H9 (cell line): Measurements from ENCODE around the gene DPYSL3. TPM values are rescaled to one million over a fixed set of nuclear protein-coding genes. Genes with fewer than 3 reads are reported as not detected.
A peak's percentile ranks its signal among the peaks of the same experiment; 100 is the strongest.

Experiments used
- DNase-seq: peaks from one replicate; pipeline ENCODE4 v3.0.0-alpha.2; 2017
- H2AFZ ChIP-seq: one replicate; pipeline ENCODE4 v1.6.1; 2013; ENCODE audit warnings: mild to moderate bottlenecking, low read length, control low read depth, moderate library complexity
- H2AK5ac ChIP-seq: 2 replicates; pipeline ENCODE4 v1.6.1; 2013; ENCODE audit warnings: low read length, control low read depth, mixed read lengths; ENCODE audit not compliant: insufficient read length
- H2BK120ac ChIP-seq: one replicate; pipeline ENCODE4 v1.6.1; 2013; ENCODE audit warnings: low read depth, mild to moderate bottlenecking, low read length, control low read depth, inconsistent platforms; ENCODE audit not compliant: poor library complexity, severe bottlenecking
- H2BK12ac ChIP-seq: 2 replicates; pipeline ENCODE4 v1.6.1; 2013; ENCODE audit warnings: low read length, control low read depth, mixed read lengths, low read depth; ENCODE audit not compliant: insufficient read length
- H2BK15ac ChIP-seq: 2 replicates; pipeline ENCODE4 v1.6.1; 2013; ENCODE audit warnings: low read depth, low read length, control low read depth
- H2BK20ac ChIP-seq: one replicate; pipeline ENCODE4 v1.6.1; 2013; ENCODE audit warnings: low read depth, mild to moderate bottlenecking, low read length, control low read depth, inconsistent platforms; ENCODE audit not compliant: poor library complexity, severe bottlenecking
- H2BK5ac ChIP-seq: 2 replicates; pipeline ENCODE4 v1.6.1; 2013; ENCODE audit warnings: low read length, control low read depth, mixed read lengths; ENCODE audit not compliant: insufficient read length
- H3K14ac ChIP-seq: 2 replicates; pipeline ENCODE4 v1.6.1; 2013; ENCODE audit warnings: low read length, control low read depth; ENCODE audit not compliant: insufficient read depth
- H3K18ac ChIP-seq: 2 replicates; pipeline ENCODE4 v1.6.1; 2013; ENCODE audit warnings: low read depth, mild to moderate bottlenecking, mixed read lengths, low read length, control low read depth; ENCODE audit not compliant: insufficient read length
- H3K23ac ChIP-seq: 2 replicates; pipeline ENCODE4 v1.6.1; 2013; ENCODE audit warnings: low read length, control low read depth, mixed read lengths, low read depth; ENCODE audit not compliant: insufficient read length
- H3K23me2 ChIP-seq: 2 replicates; pipeline ENCODE4 v1.6.1; 2013; ENCODE audit warnings: low read depth, mild to moderate bottlenecking, mixed read lengths, low read length, control low read depth; ENCODE audit not compliant: insufficient read length, poor library complexity, severe bottlenecking
- H3K27ac ChIP-seq: 2 replicates; pipeline ENCODE4 v1.5.1; 2013; ENCODE audit warnings: low read length, control low read depth, mixed read lengths, low read depth; ENCODE audit not compliant: insufficient read length
- H3K27me3 ChIP-seq: 2 replicates; pipeline ENCODE4 v1.6.1; 2013; ENCODE audit warnings: low read length, control low read depth, inconsistent platforms; ENCODE audit not compliant: insufficient read depth
- H3K4ac ChIP-seq: 2 replicates; pipeline ENCODE4 v1.6.1; 2013; ENCODE audit warnings: low read depth, mild to moderate bottlenecking, control low read depth, inconsistent platforms, low read length, moderate library complexity
- H3K4me1 ChIP-seq: 2 replicates; pipeline ENCODE4 v1.6.1; 2013; ENCODE audit warnings: low read length, control low read depth, inconsistent platforms; ENCODE audit not compliant: insufficient read depth
- H3K4me2 ChIP-seq: 2 replicates; pipeline ENCODE4 v1.6.1; 2013; ENCODE audit warnings: low read length, control low read depth, mixed read lengths; ENCODE audit not compliant: insufficient read length, insufficient read depth
- H3K56ac ChIP-seq: 2 replicates; pipeline ENCODE4 v1.6.1; 2013; ENCODE audit warnings: low read depth, mild to moderate bottlenecking, mixed read lengths, low read length, control low read depth; ENCODE audit not compliant: insufficient read length
- H3K79me1 ChIP-seq: 2 replicates; pipeline ENCODE4 v1.6.1; 2013; ENCODE audit warnings: low read depth, mild to moderate bottlenecking, moderate library complexity, low read length, control low read depth, inconsistent platforms; ENCODE audit not compliant: insufficient read depth, poor library complexity, severe bottlenecking
- H3K79me2 ChIP-seq: 2 replicates; pipeline ENCODE4 v1.6.1; 2013; ENCODE audit warnings: low read length, control low read depth, inconsistent platforms; ENCODE audit not compliant: insufficient read depth
- H3K9ac ChIP-seq: 2 replicates; pipeline ENCODE4 v1.6.1; 2013; ENCODE audit warnings: low read length, control low read depth, mixed read lengths; ENCODE audit not compliant: insufficient read length; ENCODE audit errors: extremely low read depth
- H3K9me3 ChIP-seq: one replicate; pipeline ENCODE4 v1.6.1; 2013; ENCODE audit warnings: low read depth, low read length, inconsistent platforms; ENCODE audit not compliant: control insufficient read depth
- H3T11ph ChIP-seq: one replicate; pipeline ENCODE4 v1.6.1; 2013; ENCODE audit warnings: mild to moderate bottlenecking, low read length, control low read depth, inconsistent platforms
- H4K20me1 ChIP-seq: one replicate; pipeline ENCODE4 v1.6.1; 2013; ENCODE audit not compliant: control insufficient read depth, insufficient read length, insufficient read depth
- H4K5ac ChIP-seq: 2 replicates; pipeline ENCODE4 v1.6.1; 2013; ENCODE audit warnings: low read depth, mild to moderate bottlenecking, mixed read lengths, low read length, control low read depth; ENCODE audit not compliant: insufficient read length
- H4K8ac ChIP-seq: replicated peaks from 2 replicates; pipeline ENCODE4 v1.6.1; 2013; ENCODE audit warnings: low read length, control low read depth, mixed read lengths, low read depth; ENCODE audit not compliant: insufficient read length
- H4K91ac ChIP-seq: 2 replicates; pipeline ENCODE4 v1.6.1; 2013; ENCODE audit warnings: low read depth, mild to moderate bottlenecking, moderate library complexity, mixed read lengths, low read length, control low read depth; ENCODE audit not compliant: insufficient read length
- H3K27ac Mint-ChIP-seq, 3 experiments: 2 replicates in 2 of 3; 3 replicates in 1 of 3; pipeline ENCODE4 v1.8.0; 2020 to 2021; ENCODE audit warnings: mixed read lengths in 3 of 3, mild to moderate bottlenecking in 1 of 3, moderate library complexity in 1 of 3
- H3K27me3 Mint-ChIP-seq: 2 replicates; pipeline ENCODE4 v1.8.0; 2021; ENCODE audit warnings: low read depth, mild to moderate bottlenecking, moderate library complexity, mixed read lengths
- H3K36me3 Mint-ChIP-seq, 3 experiments: 2 replicates in 2 of 3; 3 replicates in 1 of 3; pipeline ENCODE4 v1.8.0; 2020 to 2021; ENCODE audit warnings: low read depth in 3 of 3, mixed read lengths in 3 of 3; ENCODE audit not compliant: insufficient read depth in 1 of 3
- H3K4me1 Mint-ChIP-seq, 2 experiments: 2 replicates each; pipeline ENCODE4 v1.8.0; 2020; ENCODE audit warnings: mixed read lengths in 2 of 2
- H3K4me3 Mint-ChIP-seq, 2 experiments: 2 replicates in 1 of 2; 3 replicates in 1 of 2; pipeline ENCODE4 v1.8.0; 2020 to 2021; ENCODE audit warnings: mild to moderate bottlenecking in 2 of 2, mixed read lengths in 2 of 2, moderate library complexity in 1 of 2
- H3K9me3 Mint-ChIP-seq, 2 experiments: 2 replicates in 1 of 2; 3 replicates in 1 of 2; pipeline ENCODE4 v1.8.0; 2020; ENCODE audit warnings: mild to moderate bottlenecking in 2 of 2, mixed read lengths in 2 of 2, moderate library complexity in 1 of 2
- CTCF ChIP-seq: fragments of 200-600 bp; sonication (generic); conservative IDR thresholded peaks from 3 replicates; pipeline ENCODE4 v1.8.0; 2021; ENCODE audit warnings: antibody characterized with exemption, mild to moderate bottlenecking
- total RNA-seq: library from RNA; stranded (reverse); gene quantifications from 2 replicates; pipeline ENCODE4 v1.2.1, GENCODE V29; 2021

Gene DPYSL3
- total RNA-seq, 1 experiment from 2014 or later: 515 TPM

GRCh38 chr5:147445090-147445489 lies 64.8 kb downstream of the DPYSL3 start:
- H3K27ac ChIP-seq: no peak overlapping the region
- H3K4me1 ChIP-seq: peaks cover 9% of the 10 kb centered on the region
- H3K27me3 Mint-ChIP-seq: no peaks in the 10 kb centered on the region
- no peak overlapping the region for H3T11ph ChIP-seq
- H3K4me2 ChIP-seq: no peak overlapping the region
- H2BK15ac ChIP-seq: no peak overlapping the region
- H4K8ac ChIP-seq: no peak overlapping the region
- H3K79me1 ChIP-seq: peaks cover 7% of the 10 kb centered on the region
- peaks cover 25 to 84% (median 80%) of the 10 kb centered on the region in 3 experiments; a peak in 6 of 7 replicates for H3K36me3 Mint-ChIP-seq
- peaks cover 70% of the 10 kb centered on the region for H3K79me2 ChIP-seq
- no peak overlapping the region for H2BK5ac ChIP-seq
- no peak overlapping the region for H2AFZ ChIP-seq
- 0 out of 7 replicates have a peak overlapping the region, but pooled peaks of 1 of the 3 experiments have one; percentile 10 for H3K27ac Mint-ChIP-seq
- H3K23me2 ChIP-seq: no peaks in the 10 kb centered on the region
- no peak for TF ChIP-seq CTCF
- H3K4me3 Mint-ChIP-seq: no peak overlapping the region
- H3K4ac ChIP-seq: no peak overlapping the region
- no peak overlapping the region for H2BK20ac ChIP-seq
- no peaks in the 10 kb centered on the region for H3K9me3 Mint-ChIP-seq
- no peak overlapping the region for H2BK12ac ChIP-seq
- no peaks in the 10 kb centered on the region for H3K9me3 ChIP-seq
- no peak overlapping the region for H4K5ac ChIP-seq
- no peak overlapping the region for H3K56ac ChIP-seq
- no peak overlapping the region for H3K23ac ChIP-seq
- H3K4me1 Mint-ChIP-seq: peaks cover 74 to 78% of the 10 kb centered on the region in 2 experiments
- H3K9ac ChIP-seq: no peak overlapping the region
- no peak overlapping the region for H3K18ac ChIP-seq
- H3K14ac ChIP-seq: no peak overlapping the region
- H4K20me1 ChIP-seq: no peaks in the 10 kb centered on the region
- H3K27me3 ChIP-seq: no peaks in the 10 kb centered on the region
- H2BK120ac ChIP-seq: no peak overlapping the region
- H2AK5ac ChIP-seq: no peak overlapping the region
- no peak for DNase-seq
- H4K91ac ChIP-seq: no peak overlapping the region
